Suprapubic skin (tissue), 3 donors: ENCODE results near the gene COMMD3.

Experiments
- CTCF ChIP-seq, 2 donors: fragments of 200-600 bp in 1 of 2; fragments of 450-650 bp in 1 of 2; sonication (generic) in 1 of 2; IDR thresholded peaks; one replicate each; pipeline ENCODE4 v1.5.1; 2016 to 2019; ENCODE audit warnings: antibody characterized with exemption in 2 of 2, mild to moderate bottlenecking in 1 of 2, moderate library complexity in 1 of 2
- POLR2A ChIP-seq, 2 donors: fragments of 450-650 bp; IDR thresholded peaks; one replicate each; pipeline ENCODE4 v1.6.1; 2017; ENCODE audit warnings: antibody characterized with exemption in 2 of 2, mild to moderate bottlenecking in 2 of 2, moderate library complexity in 2 of 2

GRCh38 chr10:22369434-22370072 is 53.4 kb downstream of the COMMD3 start:
- TF ChIP-seq CTCF (IDR thresholded peaks at IDR 0.05) (no peak), POLR2A (IDR thresholded peaks at IDR 0.05) (no peak)
